ENCODE results near the gene BBX. TPM values are rescaled to one million over a fixed set of nuclear protein-coding genes. Genes with fewer than 3 reads are reported as not detected.

BBX gene
- total and polyA plus RNA-seq, 2 of the 13 experiments (the other 11 are each of a cell fraction or from before 2014, with no cell fraction given) = 13.7 to 23.2 TPM

- TF ChIP-seq, protein P1, sequence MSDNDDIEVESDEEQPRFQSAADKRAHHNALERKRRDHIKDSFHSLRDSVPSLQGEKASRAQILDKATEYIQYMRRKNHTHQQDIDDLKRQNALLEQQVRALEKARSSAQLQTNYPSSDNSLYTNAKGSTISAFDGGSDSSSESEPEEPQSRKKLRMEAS (IDR thresholded peaks at IDR 0.05) = 0 out of 2 replicates have a peak, but pooled peaks have one; percentile 29
- 0 out of 2 replicates have a peak, but pooled peaks have one; percentile 32 for TF ChIP-seq ZNF772 (CRISPR knock-in tag; IDR thresholded peaks at IDR 0.05)
- no peak for TF ChIP-seq ZSCAN12 (CRISPR knock-in tag; IDR thresholded peaks at IDR 0.05)
- TF ChIP-seq, protein P2, sequence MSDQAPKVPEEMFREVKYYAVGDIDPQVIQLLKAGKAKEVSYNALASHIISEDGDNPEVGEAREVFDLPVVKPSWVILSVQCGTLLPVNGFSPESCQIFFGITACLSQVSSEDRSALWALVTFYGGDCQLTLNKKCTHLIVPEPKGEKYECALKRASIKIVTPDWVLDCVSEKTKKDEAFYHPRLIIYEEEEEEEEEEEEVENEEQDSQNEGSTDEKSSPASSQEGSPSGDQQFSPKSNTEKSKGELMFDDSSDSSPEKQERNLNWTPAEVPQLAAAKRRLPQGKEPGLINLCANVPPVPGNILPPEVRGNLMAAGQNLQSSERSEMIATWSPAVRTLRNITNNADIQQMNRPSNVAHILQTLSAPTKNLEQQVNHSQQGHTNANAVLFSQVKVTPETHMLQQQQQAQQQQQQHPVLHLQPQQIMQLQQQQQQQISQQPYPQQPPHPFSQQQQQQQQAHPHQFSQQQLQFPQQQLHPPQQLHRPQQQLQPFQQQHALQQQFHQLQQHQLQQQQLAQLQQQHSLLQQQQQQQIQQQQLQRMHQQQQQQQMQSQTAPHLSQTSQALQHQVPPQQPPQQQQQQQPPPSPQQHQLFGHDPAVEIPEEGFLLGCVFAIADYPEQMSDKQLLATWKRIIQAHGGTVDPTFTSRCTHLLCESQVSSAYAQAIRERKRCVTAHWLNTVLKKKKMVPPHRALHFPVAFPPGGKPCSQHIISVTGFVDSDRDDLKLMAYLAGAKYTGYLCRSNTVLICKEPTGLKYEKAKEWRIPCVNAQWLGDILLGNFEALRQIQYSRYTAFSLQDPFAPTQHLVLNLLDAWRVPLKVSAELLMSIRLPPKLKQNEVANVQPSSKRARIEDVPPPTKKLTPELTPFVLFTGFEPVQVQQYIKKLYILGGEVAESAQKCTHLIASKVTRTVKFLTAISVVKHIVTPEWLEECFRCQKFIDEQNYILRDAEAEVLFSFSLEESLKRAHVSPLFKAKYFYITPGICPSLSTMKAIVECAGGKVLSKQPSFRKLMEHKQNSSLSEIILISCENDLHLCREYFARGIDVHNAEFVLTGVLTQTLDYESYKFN (CRISPR knock-in tag; conservative IDR thresholded peaks at IDR 0.05) = peak; percentile 74
- TF ChIP-seq REPIN1 (CRISPR knock-in tag; IDR thresholded peaks at IDR 0.05; ENCODE audit: borderline replicate concordance, low read depth) = 0 out of 2 replicates have a peak, but pooled peaks have one; percentile 20
- TF ChIP-seq HNF4G (IDR thresholded peaks at IDR 0.05; ENCODE audit: borderline replicate concordance, low read depth, low read length) = peak; percentile 78
- TF ChIP-seq HNF4G (CRISPR knock-in tag; IDR thresholded peaks at IDR 0.05; ENCODE audit: borderline replicate concordance, low read depth) = peak; percentile 74; the same call in 1 of the 2 replicates
- TF ChIP-seq, protein P3, sequence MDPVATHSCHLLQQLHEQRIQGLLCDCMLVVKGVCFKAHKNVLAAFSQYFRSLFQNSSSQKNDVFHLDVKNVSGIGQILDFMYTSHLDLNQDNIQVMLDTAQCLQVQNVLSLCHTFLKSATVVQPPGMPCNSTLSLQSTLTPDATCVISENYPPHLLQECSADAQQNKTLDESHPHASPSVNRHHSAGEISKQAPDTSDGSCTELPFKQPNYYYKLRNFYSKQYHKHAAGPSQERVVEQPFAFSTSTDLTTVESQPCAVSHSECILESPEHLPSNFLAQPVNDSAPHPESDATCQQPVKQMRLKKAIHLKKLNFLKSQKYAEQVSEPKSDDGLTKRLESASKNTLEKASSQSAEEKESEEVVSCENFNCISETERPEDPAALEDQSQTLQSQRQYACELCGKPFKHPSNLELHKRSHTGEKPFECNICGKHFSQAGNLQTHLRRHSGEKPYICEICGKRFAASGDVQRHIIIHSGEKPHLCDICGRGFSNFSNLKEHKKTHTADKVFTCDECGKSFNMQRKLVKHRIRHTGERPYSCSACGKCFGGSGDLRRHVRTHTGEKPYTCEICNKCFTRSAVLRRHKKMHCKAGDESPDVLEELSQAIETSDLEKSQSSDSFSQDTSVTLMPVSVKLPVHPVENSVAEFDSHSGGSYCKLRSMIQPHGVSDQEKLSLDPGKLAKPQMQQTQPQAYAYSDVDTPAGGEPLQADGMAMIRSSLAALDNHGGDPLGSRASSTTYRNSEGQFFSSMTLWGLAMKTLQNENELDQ (CRISPR knock-in tag; IDR thresholded peaks at IDR 0.05; ENCODE audit: borderline replicate concordance) = no peak
- TF ChIP-seq RFXANK (CRISPR knock-in tag; IDR thresholded peaks at IDR 0.05) = no peak
- TF ChIP-seq DBP (CRISPR knock-in tag; IDR thresholded peaks at IDR 0.05; ENCODE audit: not compliant biosample characterization) = no peak
- peak; percentile 58; the same call in 1 of the 2 replicates for TF ChIP-seq POGZ (CRISPR knock-in tag; IDR thresholded peaks at IDR 0.05)
- TF ChIP-seq ZNF260 (CRISPR knock-in tag; IDR thresholded peaks at IDR 0.05; ENCODE audit: borderline replicate concordance, low read depth) = no peak
- peak; percentile 41; the same call in 1 of the 2 replicates for TF ChIP-seq TARDBP (CRISPR knock-in tag; IDR thresholded peaks at IDR 0.05)
- 0 out of 2 replicates have a peak, but pooled peaks have one; percentile 24 for TF ChIP-seq HMG20B (CRISPR knock-in tag; conservative IDR thresholded peaks at IDR 0.05)
- TF ChIP-seq HMG20A (CRISPR knock-in tag; IDR thresholded peaks at IDR 0.05; ENCODE audit: borderline replicate concordance) = peak; percentile 68; the same call in 1 of the 2 replicates
- TF ChIP-seq, protein P4, sequence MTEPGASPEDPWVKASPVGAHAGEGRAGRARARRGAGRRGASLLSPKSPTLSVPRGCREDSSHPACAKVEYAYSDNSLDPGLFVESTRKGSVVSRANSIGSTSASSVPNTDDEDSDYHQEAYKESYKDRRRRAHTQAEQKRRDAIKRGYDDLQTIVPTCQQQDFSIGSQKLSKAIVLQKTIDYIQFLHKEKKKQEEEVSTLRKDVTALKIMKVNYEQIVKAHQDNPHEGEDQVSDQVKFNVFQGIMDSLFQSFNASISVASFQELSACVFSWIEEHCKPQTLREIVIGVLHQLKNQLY (CRISPR knock-in tag; IDR thresholded peaks at IDR 0.05) = no peak
- peak; percentile 47; the same call in 1 of the 2 replicates for TF ChIP-seq FOXO1 (CRISPR knock-in tag; IDR thresholded peaks at IDR 0.05)
- no peak for TF ChIP-seq PHF20 (CRISPR knock-in tag; IDR thresholded peaks at IDR 0.05)
- TF ChIP-seq, protein P5, sequence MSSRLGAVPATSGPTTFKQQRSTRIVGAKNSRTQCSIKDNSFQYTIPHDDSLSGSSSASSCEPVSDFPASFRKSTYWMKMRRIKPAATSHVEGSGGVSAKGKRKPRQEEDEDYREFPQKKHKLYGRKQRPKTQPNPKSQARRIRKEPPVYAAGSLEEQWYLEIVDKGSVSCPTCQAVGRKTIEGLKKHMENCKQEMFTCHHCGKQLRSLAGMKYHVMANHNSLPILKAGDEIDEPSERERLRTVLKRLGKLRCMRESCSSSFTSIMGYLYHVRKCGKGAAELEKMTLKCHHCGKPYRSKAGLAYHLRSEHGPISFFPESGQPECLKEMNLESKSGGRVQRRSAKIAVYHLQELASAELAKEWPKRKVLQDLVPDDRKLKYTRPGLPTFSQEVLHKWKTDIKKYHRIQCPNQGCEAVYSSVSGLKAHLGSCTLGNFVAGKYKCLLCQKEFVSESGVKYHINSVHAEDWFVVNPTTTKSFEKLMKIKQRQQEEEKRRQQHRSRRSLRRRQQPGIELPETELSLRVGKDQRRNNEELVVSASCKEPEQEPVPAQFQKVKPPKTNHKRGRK (CRISPR knock-in tag; IDR thresholded peaks at IDR 0.05) = no peak
Observed at GRCh38 chr3:107488942-107489341, 33.8 kb upstream of the BBX start (continued).
